HAP-1 (cell line): ENCODE results near the gene SCD5.

Experiments used
- DNase-seq, 2 experiments: peaks; one replicate each; pipeline ENCODE4 v3.0.0-alpha.2; 2016 to 2020; ENCODE audit warnings: low spot score in 2 of 2
- H3K27me3 ChIP-seq: fragments of 250-450 bp; sonication (Bioruptor Pico); 2 replicates; pipeline ENCODE4 v1.5.1; 2020; ENCODE audit warnings: low read depth, mild to moderate bottlenecking, moderate library complexity
- H3K36me3 ChIP-seq: fragments of 250-450 bp; sonication (Bioruptor Pico); replicated peaks from 2 replicates; pipeline ENCODE4 v1.5.1; 2020; ENCODE audit warnings: mild to moderate bottlenecking
- H3K4me1 ChIP-seq: fragments of 250-450 bp; sonication (Bioruptor Pico); 2 replicates; pipeline ENCODE4 v1.5.1; 2020; ENCODE audit warnings: mild to moderate bottlenecking
- H3K4me3 ChIP-seq: fragments of 250-450 bp; sonication (Bioruptor Pico); 2 replicates; pipeline ENCODE4 v1.5.1; 2020; ENCODE audit warnings: mild to moderate bottlenecking, moderate library complexity
- H3K9me3 ChIP-seq: fragments of 250-450 bp; sonication (Bioruptor Pico); 2 replicates; pipeline ENCODE4 v1.5.1; 2020; ENCODE audit warnings: mild to moderate bottlenecking, moderate library complexity
- in situ Hi-C: fragments of 300-500 bp; cut with MboI; formaldehyde crosslinking; loops from 3 replicates; pipeline ENCODE4 v1.14.3; 2020; ENCODE audit warnings: low sequenced_read_pairs, inconsistent platforms, mixed read lengths

SCD5 gene

GRCh38 chr4:82629238-82630000 lies 169.2 kb downstream of the SCD5 start:
- Histone ChIP-seq H3K36me3 (no peaks in the 10 kb centered on the region), H3K4me3 (no peak overlapping the region), H3K4me1 (no peaks in the 10 kb centered on the region), H3K27me3 (no peaks in the 10 kb centered on the region), H3K9me3 (no peaks in the 10 kb centered on the region)
- DNase-seq: no peak
- in situ Hi-C loops: no loop called here

- Histone ChIP-seq H3K27me3 (no peaks in the 10 kb centered on the region), H3K9me3 (no peaks in the 10 kb centered on the region), H3K36me3 (no peaks in the 10 kb centered on the region), H3K4me3 (no peak overlapping the region), H3K4me1 (no peaks in the 10 kb centered on the region)
- in situ Hi-C loops: no loop called here
- no peak for DNase-seq
Observed at GRCh38 chr4:82626251-82626868, 172.2 kb downstream of the SCD5 start.

GRCh38 chr4:82624819-82625218 lies 173.8 kb downstream of the SCD5 start:
- in situ Hi-C loops: no loop called here
- no peaks in the 10 kb centered on the region for H3K9me3 ChIP-seq
- no peaks in the 10 kb centered on the region for H3K36me3 ChIP-seq
- H3K27me3 ChIP-seq: no peaks in the 10 kb centered on the region
- no peaks in the 10 kb centered on the region for H3K4me1 ChIP-seq
- no peak overlapping the region for H3K4me3 ChIP-seq
- DNase-seq: no peak

- H3K4me3 ChIP-seq: no peak overlapping the region
- in situ Hi-C loops: no loop called here
- no peaks in the 10 kb centered on the region for H3K27me3 ChIP-seq
Observed at GRCh38 chr4:82623121-82623683, 175.4 kb downstream of the SCD5 start.

GRCh38 chr4:82621251-82621650 lies 177.3 kb downstream of the SCD5 start:
- no peak for DNase-seq
- H3K27me3 ChIP-seq: no peaks in the 10 kb centered on the region; the same call in 1 of the 2 replicates
- H3K4me1 ChIP-seq: no peaks in the 10 kb centered on the region
- no peaks in the 10 kb centered on the region for H3K9me3 ChIP-seq
- no peaks in the 10 kb centered on the region for H3K36me3 ChIP-seq
- in situ Hi-C loops: no loop called here
- H3K4me3 ChIP-seq: no peak overlapping the region

More at GRCh38 chr4:82623121-82623683, 175.4 kb downstream of the SCD5 start:
- no peaks in the 10 kb centered on the region for H3K36me3 ChIP-seq
- DNase-seq: no peak
- no peaks in the 10 kb centered on the region for H3K9me3 ChIP-seq
- H3K4me1 ChIP-seq: no peaks in the 10 kb centered on the region

- Histone ChIP-seq H3K4me1 (no peaks in the 10 kb centered on the region), H3K4me3 (no peak overlapping the region), H3K9me3 (no peaks in the 10 kb centered on the region), H3K27me3 (no peaks in the 10 kb centered on the region; the same call in 1 of the 2 replicates), H3K36me3 (no peaks in the 10 kb centered on the region)
- DNase-seq: no peak
- in situ Hi-C loops: no loop called here
Observed at GRCh38 chr4:82620126-82620735, 178.4 kb downstream of the SCD5 start.

GRCh38 chr4:82618103-82618720 lies 180.4 kb downstream of the SCD5 start:
- H3K4me3 ChIP-seq: no peak overlapping the region
- H3K4me1 ChIP-seq: no peaks in the 10 kb centered on the region
- in situ Hi-C loops: no loop called here
- H3K27me3 ChIP-seq: no peaks in the 10 kb centered on the region; the same call in 1 of the 2 replicates
- no peak for DNase-seq
- no peaks in the 10 kb centered on the region for H3K36me3 ChIP-seq
- H3K9me3 ChIP-seq: no peaks in the 10 kb centered on the region

GRCh38 chr4:82614838-82615449 lies 183.7 kb downstream of the SCD5 start:
- no peaks in the 10 kb centered on the region for H3K36me3 ChIP-seq
- H3K9me3 ChIP-seq: no peaks in the 10 kb centered on the region
- DNase-seq: no peak
- H3K27me3 ChIP-seq: no peaks in the 10 kb centered on the region; the same call in 1 of the 2 replicates
- no peaks in the 10 kb centered on the region for H3K4me1 ChIP-seq
- in situ Hi-C loops: no loop called here
- H3K4me3 ChIP-seq: no peak overlapping the region

GRCh38 chr4:82613121-82613520 lies 185.5 kb downstream of the SCD5 start:
- Histone ChIP-seq H3K27me3 (no peaks in the 10 kb centered on the region; the same call in 1 of the 2 replicates), H3K4me1 (no peaks in the 10 kb centered on the region), H3K9me3 (no peaks in the 10 kb centered on the region), H3K36me3 (no peaks in the 10 kb centered on the region), H3K4me3 (no peak overlapping the region)
- in situ Hi-C loops: no loop called here
- DNase-seq: no peak

GRCh38 chr4:82611982-82612381 lies 186.6 kb downstream of the SCD5 start:
- H3K27me3 ChIP-seq: no peaks in the 10 kb centered on the region; the same call in 1 of the 2 replicates
- H3K36me3 ChIP-seq: no peaks in the 10 kb centered on the region
- in situ Hi-C loops: no loop called here
- no peaks in the 10 kb centered on the region for H3K4me1 ChIP-seq
- no peak for DNase-seq
- H3K9me3 ChIP-seq: no peaks in the 10 kb centered on the region
- no peak overlapping the region for H3K4me3 ChIP-seq

- Histone ChIP-seq H3K4me3 (no peak overlapping the region), H3K27me3 (no peaks in the 10 kb centered on the region; the same call in 1 of the 2 replicates), H3K36me3 (no peaks in the 10 kb centered on the region), H3K9me3 (no peaks in the 10 kb centered on the region), H3K4me1 (no peaks in the 10 kb centered on the region)
- DNase-seq: no peak
- in situ Hi-C loops: no loop called here
Observed at GRCh38 chr4:82611527-82611926, 187.1 kb downstream of the SCD5 start.

- no peak for DNase-seq
- Histone ChIP-seq H3K4me1 (no peaks in the 10 kb centered on the region), H3K36me3 (no peaks in the 10 kb centered on the region), H3K4me3 (no peak overlapping the region), H3K9me3 (no peaks in the 10 kb centered on the region), H3K27me3 (no peaks in the 10 kb centered on the region)
- in situ Hi-C loops: no loop called here
Observed at GRCh38 chr4:82610041-82610440, 188.6 kb downstream of the SCD5 start.

GRCh38 chr4:82606622-82607021 lies 192.0 kb downstream of the SCD5 start:
- Histone ChIP-seq H3K36me3 (no peaks in the 10 kb centered on the region), H3K27me3 (no peaks in the 10 kb centered on the region), H3K4me3 (no peak overlapping the region), H3K4me1 (no peaks in the 10 kb centered on the region), H3K9me3 (no peaks in the 10 kb centered on the region)
- in situ Hi-C loops: no loop called here
- DNase-seq: no peak
